ENCODE results near the gene NRXN3.
A peak's percentile ranks its signal among the peaks of the same experiment; 100 is the strongest.

The NRXN3 gene

DNA sequence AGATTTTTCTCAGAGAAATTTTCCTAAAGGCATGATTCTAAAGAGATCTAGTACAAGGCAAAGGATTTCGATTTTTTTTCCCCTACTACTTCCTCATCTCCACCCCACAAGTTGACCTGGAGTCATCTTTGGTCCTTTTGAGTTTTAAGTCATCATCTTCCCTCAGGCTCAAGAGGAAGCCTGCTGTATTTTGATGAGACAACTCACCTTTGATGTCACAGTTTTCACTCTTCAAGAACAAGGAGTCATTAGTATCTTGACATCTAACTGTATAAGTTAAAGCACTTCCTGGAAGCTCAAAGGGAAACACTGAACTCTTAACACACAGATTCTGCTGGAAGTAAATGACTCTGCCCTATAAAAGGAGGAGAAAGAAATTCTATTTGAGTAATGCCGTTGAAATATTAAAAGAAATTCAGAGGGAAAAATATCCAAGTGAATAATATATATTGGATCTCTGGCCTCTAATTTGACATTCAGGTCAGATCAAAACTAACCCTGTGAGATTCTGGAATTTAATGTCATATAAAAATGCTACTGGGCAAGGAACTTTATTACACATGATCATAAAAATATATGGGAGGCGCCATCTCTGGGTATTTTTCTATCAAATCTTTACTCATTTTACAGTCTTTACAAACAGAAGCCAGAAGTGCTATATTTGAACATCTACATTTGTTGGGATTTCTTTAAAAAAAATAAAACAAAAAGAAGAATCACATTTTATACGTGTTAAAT is 435.0 kb downstream of the NRXN3 start:
- Histone ChIP-seq H3K4me1 (ENCODE audit: control insufficient read depth, insufficient read depth, low read length, unreplicated experiment) (peaks cover 17% of the 10 kb centered on the region), H2AFZ (ENCODE audit: low read length, unreplicated experiment) (no peak overlapping the region), H3K4me3 (ENCODE audit: low read depth, low read length) (no peak overlapping the region), H3K36me3 (ENCODE audit: insufficient read depth, low read length) (no peaks in the 10 kb centered on the region), H3K79me2 (ENCODE audit: control insufficient read depth, insufficient read depth, low read length, unreplicated experiment) (no peaks in the 10 kb centered on the region), H3K27me3 (ENCODE audit: insufficient read depth, low read length) (peaks cover 6% of the 10 kb centered on the region; the same call in 1 of the 2 replicates), H3K27ac (ENCODE audit: low read depth, low read length) (peak overlapping the region; percentile 86; the same call in 1 of the 2 replicates)

DNA sequence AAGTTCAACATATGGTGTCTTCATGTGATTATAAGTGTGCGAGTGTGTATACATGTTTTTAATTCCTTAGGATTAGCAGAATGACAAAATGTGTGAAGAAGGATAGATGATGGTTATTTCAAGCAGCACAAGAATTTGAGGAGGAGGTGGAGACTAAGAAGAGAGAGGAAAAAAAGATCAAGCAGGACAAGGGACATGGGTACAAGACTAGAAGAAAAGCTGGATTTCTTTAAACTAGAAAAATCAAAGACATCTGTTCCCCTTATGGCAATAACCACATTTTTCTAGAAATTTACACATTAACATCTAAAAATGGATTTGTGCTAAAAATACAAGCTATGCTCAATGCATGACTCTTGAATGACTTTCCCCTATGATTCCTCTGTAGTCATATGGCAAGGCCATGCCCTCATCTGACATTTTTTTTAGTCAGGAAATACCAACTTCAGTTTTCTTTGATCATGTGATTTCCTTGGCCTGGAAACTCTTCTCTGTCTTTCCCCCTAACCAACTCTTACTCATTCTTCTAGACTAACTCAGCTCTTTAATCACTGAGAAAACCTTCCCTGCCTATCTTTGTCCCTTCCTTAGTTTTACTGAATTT is 435.8 kb downstream of the NRXN3 start:
- Histone ChIP-seq H3K4me3 (ENCODE audit: low read depth, low read length) (no peak overlapping the region), H3K27ac (ENCODE audit: low read depth, low read length) (peak overlapping the region; percentile 86), H3K79me2 (ENCODE audit: control insufficient read depth, insufficient read depth, low read length, unreplicated experiment) (no peaks in the 10 kb centered on the region), H3K4me1 (ENCODE audit: control insufficient read depth, insufficient read depth, low read length, unreplicated experiment) (peaks cover 17% of the 10 kb centered on the region), H3K27me3 (ENCODE audit: insufficient read depth, low read length) (no peaks in the 10 kb centered on the region), H2AFZ (ENCODE audit: low read length, unreplicated experiment) (peak overlapping the region; percentile 91), H3K36me3 (ENCODE audit: insufficient read depth, low read length) (no peaks in the 10 kb centered on the region)

DNA sequence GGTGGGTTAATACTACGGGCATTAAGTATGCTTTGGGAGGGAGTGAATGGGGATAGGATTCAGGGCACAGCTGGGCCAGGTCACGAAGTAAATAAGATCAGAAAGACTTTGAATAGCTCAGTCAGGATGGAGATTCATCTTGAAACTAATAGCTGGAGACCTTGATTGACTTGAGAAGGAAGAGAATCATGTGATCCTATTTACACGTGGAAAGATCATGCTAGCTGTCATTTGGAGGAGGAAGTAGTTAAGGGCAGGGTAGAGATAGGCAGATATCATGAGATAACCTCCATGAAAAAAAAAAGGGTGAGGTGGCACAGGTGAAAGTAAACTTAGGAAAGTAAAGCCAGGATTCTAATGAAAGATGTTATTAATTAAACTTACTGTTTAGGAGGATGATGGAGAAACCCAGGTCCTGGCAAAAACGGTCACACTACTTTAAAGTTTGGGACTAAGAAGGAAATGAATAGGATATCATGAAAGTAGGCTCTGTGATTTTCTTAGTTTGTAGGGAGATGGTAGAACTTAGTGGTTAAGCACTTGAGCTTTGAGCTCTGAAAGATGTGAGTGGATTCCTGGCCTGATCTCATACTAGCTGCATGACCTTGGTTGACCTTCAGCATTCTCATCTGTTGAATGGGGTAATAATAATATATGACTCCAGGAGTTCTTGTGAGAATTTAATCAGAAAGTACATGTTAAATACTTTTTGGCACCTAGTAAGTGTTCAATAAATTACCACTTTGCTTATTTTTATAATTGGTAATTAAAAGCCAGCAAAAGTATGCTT is 439.0 kb downstream of the NRXN3 start:
- no peaks in the 10 kb centered on the region for H3K36me3 ChIP-seq (ENCODE audit: insufficient read depth, low read length)
- H3K79me2 ChIP-seq (ENCODE audit: control insufficient read depth, insufficient read depth, low read length, unreplicated experiment), result no peaks in the 10 kb centered on the region
- no peak overlapping the region for H2AFZ ChIP-seq (ENCODE audit: low read length, unreplicated experiment)
- H3K4me3 ChIP-seq (ENCODE audit: low read depth, low read length), result no peak overlapping the region
- no peak overlapping the region for H3K27ac ChIP-seq (ENCODE audit: low read depth, low read length)
- H3K27me3 ChIP-seq (ENCODE audit: insufficient read depth, low read length), result no peaks in the 10 kb centered on the region
- peaks cover 17% of the 10 kb centered on the region for H3K4me1 ChIP-seq (ENCODE audit: control insufficient read depth, insufficient read depth, low read length, unreplicated experiment)

DNA sequence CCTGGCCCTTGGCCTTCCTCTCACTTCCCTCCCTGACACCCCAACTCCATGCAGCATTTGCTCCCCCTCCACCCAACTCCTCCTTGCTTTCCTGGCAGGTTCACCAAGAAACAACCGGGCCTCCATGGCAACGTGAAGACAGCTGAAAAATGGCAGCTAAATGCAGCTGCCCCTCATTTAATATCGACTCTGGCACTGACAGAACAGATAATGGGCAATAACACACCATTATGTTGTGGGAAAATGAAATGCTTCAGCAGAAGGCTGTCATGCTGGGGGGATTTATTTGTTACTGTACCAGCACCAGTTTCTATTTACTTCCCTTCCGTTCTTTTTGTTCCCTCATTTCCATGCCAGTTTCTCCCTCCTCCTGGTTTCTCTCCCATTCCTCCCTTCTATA is 440.8 kb downstream of the NRXN3 start:
- Histone ChIP-seq H3K79me2 (ENCODE audit: control insufficient read depth, insufficient read depth, low read length, unreplicated experiment) (no peaks in the 10 kb centered on the region), H3K4me1 (ENCODE audit: control insufficient read depth, insufficient read depth, low read length, unreplicated experiment) (peaks cover 11% of the 10 kb centered on the region), H3K27me3 (ENCODE audit: insufficient read depth, low read length) (no peaks in the 10 kb centered on the region), H3K36me3 (ENCODE audit: insufficient read depth, low read length) (no peaks in the 10 kb centered on the region), H2AFZ (ENCODE audit: low read length, unreplicated experiment) (no peak overlapping the region), H3K4me3 (ENCODE audit: low read depth, low read length) (no peak overlapping the region), H3K27ac (ENCODE audit: low read depth, low read length) (no peak overlapping the region)

DNA sequence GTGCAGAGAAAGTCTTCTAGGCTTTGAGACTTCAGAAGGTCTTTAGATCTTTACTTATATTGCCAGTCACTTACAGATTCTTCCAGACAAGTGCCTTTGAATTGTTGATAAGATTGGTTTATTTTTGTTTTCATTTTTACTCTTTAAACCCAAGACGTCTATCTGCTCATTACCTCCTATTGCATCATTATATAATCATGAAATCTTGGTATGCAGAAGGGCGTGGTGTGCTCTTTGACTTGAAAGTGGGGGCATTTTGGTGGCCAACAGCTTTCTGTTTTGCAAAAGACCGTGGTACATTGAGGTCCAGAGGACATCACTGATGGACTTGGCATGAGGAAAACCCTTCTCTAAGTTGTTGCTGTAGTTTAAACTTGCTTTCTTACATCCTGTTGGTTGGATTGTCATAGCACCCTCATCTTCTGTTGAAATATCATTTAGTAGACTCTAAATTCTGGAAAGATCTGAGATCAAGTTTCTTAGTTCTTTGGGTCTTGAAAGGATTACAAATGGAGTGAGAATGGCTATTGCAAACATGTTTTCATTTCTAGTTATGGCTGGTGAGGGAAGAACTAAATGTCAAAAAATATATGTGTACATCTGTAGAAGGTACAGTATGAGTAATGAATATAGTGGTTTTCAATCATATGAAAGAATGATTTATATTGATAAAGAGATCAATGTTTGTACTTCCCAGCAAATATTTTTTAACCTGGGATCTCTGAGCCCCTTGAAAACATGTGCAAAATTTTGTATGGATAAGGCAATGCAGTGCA is 441.8 kb downstream of the NRXN3 start:
- Histone ChIP-seq H3K4me3 (ENCODE audit: low read depth, low read length) (no peak overlapping the region), H3K79me2 (ENCODE audit: control insufficient read depth, insufficient read depth, low read length, unreplicated experiment) (no peaks in the 10 kb centered on the region), H3K36me3 (ENCODE audit: insufficient read depth, low read length) (no peaks in the 10 kb centered on the region), H3K27me3 (ENCODE audit: insufficient read depth, low read length) (no peaks in the 10 kb centered on the region), H3K4me1 (ENCODE audit: control insufficient read depth, insufficient read depth, low read length, unreplicated experiment) (peaks cover 1% of the 10 kb centered on the region), H3K27ac (ENCODE audit: low read depth, low read length) (no peak overlapping the region), H2AFZ (ENCODE audit: low read length, unreplicated experiment) (no peak overlapping the region)

DNA sequence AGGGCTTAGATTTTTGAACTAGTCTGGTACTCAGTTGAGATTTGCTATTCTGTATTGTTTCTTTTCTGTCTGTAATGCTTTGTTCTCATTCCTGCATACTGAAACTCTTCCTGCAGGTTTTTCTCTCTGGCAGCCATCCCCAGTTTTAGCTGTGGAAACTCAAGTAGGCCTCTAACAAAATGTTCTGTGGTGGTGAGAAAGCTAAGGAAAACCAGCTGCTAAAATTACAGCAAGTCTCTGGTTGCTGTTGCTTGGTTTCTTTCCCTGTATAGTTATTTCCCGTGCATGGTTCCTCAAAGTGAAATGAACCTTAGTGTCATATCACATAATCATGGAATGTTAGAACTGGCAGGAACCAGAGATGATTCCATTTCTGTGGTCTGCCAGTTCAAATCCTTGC is 442.5 kb downstream of the NRXN3 start:
- H3K79me2 ChIP-seq (ENCODE audit: control insufficient read depth, insufficient read depth, low read length, unreplicated experiment), result no peaks in the 10 kb centered on the region
- H3K4me1 ChIP-seq (ENCODE audit: control insufficient read depth, insufficient read depth, low read length, unreplicated experiment), result no peaks in the 10 kb centered on the region
- H3K27me3 ChIP-seq (ENCODE audit: insufficient read depth, low read length), result no peaks in the 10 kb centered on the region
- H3K27ac ChIP-seq (ENCODE audit: low read depth, low read length), result no peak overlapping the region
- H3K36me3 ChIP-seq (ENCODE audit: insufficient read depth, low read length), result no peaks in the 10 kb centered on the region
- H2AFZ ChIP-seq (ENCODE audit: low read length, unreplicated experiment), result no peak overlapping the region
- H3K4me3 ChIP-seq (ENCODE audit: low read depth, low read length), result no peak overlapping the region

DNA sequence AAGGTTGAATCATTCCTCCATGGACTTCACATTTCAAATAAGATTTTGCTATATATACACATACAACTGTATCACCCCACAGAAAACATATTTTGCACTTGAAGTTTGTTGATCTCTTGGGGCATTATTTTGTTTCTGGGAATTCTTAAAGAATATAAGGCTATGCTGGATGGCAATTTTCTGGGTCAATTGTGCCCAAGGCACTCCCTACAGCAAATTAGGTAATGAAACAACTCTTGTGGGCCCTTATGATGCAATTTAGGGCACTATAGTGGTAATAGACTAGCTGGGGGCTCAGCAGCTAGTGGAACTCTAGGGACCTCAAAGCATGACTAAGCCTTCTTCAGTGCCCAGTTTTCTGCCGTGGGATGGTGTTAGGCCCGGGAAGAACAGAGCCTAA is 444.4 kb downstream of the NRXN3 start:
- H3K27ac ChIP-seq (ENCODE audit: low read depth, low read length), result no peak overlapping the region
- no peak overlapping the region for H2AFZ ChIP-seq (ENCODE audit: low read length, unreplicated experiment)
- H3K4me3 ChIP-seq (ENCODE audit: low read depth, low read length), result no peak overlapping the region
- H3K27me3 ChIP-seq (ENCODE audit: insufficient read depth, low read length), result no peaks in the 10 kb centered on the region
- no peaks in the 10 kb centered on the region for H3K4me1 ChIP-seq (ENCODE audit: control insufficient read depth, insufficient read depth, low read length, unreplicated experiment)
- H3K36me3 ChIP-seq (ENCODE audit: insufficient read depth, low read length), result no peaks in the 10 kb centered on the region
- H3K79me2 ChIP-seq (ENCODE audit: control insufficient read depth, insufficient read depth, low read length, unreplicated experiment), result no peaks in the 10 kb centered on the region

DNA sequence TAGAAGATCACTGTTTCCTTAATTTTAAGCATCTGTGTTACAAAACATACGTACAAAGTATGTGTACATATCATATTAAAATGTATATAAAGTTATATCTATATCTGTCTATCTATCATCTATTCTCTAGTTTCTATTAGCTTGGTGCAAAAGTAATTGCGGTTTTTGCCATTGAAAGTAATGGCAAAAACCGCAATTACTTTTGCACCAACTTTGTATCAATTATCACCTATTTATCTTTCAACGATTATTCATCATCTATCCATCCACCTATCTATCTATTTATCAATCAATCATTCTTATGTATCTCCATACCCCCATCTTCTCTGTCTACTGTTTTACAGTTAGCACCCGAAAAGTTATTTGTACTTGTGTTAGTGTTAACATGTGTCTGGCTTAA is 447.6 kb downstream of the NRXN3 start:
- Histone ChIP-seq H3K4me1 (ENCODE audit: control insufficient read depth, insufficient read depth, low read length, unreplicated experiment) (no peaks in the 10 kb centered on the region), H3K27ac (ENCODE audit: low read depth, low read length) (no peak overlapping the region), H3K36me3 (ENCODE audit: insufficient read depth, low read length) (no peaks in the 10 kb centered on the region), H3K27me3 (ENCODE audit: insufficient read depth, low read length) (no peaks in the 10 kb centered on the region), H2AFZ (ENCODE audit: low read length, unreplicated experiment) (no peak overlapping the region), H3K79me2 (ENCODE audit: control insufficient read depth, insufficient read depth, low read length, unreplicated experiment) (no peaks in the 10 kb centered on the region), H3K4me3 (ENCODE audit: low read depth, low read length) (no peak overlapping the region)

DNA sequence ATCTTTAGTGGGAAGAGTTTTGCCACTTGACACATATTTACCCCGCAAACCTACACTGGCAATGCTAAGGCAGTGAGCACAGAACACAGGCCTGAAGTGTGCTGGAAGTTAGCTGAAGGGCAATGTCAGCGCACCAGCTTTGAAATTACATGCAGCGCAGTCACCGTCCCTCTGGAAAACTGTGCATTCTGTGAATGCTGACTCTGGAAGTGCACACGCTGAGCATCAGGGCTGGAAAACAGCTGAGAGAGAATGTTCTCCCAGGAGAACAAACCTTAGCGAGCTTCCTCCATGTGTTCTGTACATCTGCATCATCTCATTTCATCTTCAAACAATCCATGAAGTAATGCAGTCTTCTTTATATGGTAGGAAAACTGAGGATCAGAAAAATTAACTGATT is 448.2 kb downstream of the NRXN3 start:
- Histone ChIP-seq H3K36me3 (ENCODE audit: insufficient read depth, low read length) (no peaks in the 10 kb centered on the region), H3K4me1 (ENCODE audit: control insufficient read depth, insufficient read depth, low read length, unreplicated experiment) (no peaks in the 10 kb centered on the region), H3K79me2 (ENCODE audit: control insufficient read depth, insufficient read depth, low read length, unreplicated experiment) (no peaks in the 10 kb centered on the region), H3K27ac (ENCODE audit: low read depth, low read length) (no peak overlapping the region), H3K4me3 (ENCODE audit: low read depth, low read length) (no peak overlapping the region), H3K27me3 (ENCODE audit: insufficient read depth, low read length) (no peaks in the 10 kb centered on the region), H2AFZ (ENCODE audit: low read length, unreplicated experiment) (no peak overlapping the region)

DNA sequence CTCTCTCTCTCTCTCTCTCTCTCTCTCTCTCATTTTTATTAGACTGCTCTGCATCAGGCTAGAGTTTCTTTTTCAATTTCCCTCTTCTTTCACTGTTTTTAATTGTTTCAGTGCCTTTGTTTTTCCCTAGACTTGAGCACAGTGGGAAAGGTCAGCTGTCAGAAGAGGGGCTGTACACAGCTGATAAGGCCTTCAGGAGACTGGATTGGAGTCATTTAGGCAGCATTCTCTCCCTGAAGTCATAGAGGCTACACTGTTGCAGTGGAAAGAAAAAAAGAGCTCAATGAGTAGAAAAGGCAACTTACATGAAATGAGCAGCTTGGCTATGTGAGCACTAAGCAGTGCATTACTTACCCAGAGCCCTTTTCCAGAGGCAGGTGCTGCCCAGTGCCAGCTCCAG is 456.9 kb downstream of the NRXN3 start:
- Histone ChIP-seq H3K4me1 (ENCODE audit: control insufficient read depth, insufficient read depth, low read length, unreplicated experiment) (no peaks in the 10 kb centered on the region), H3K27ac (ENCODE audit: low read depth, low read length) (no peak overlapping the region), H3K4me3 (ENCODE audit: low read depth, low read length) (no peak overlapping the region), H3K36me3 (ENCODE audit: insufficient read depth, low read length) (no peaks in the 10 kb centered on the region), H2AFZ (ENCODE audit: low read length, unreplicated experiment) (no peak overlapping the region), H3K27me3 (ENCODE audit: insufficient read depth, low read length) (no peaks in the 10 kb centered on the region), H3K79me2 (ENCODE audit: control insufficient read depth, insufficient read depth, low read length, unreplicated experiment) (no peaks in the 10 kb centered on the region)

Measured in ACC112 (cell line).